ENCODE measurements around the gene GYPC. TPM values are rescaled to one million over a fixed set of nuclear protein-coding genes. Genes with fewer than 3 reads are reported as not detected.
A peak's percentile ranks its signal among the peaks of the same experiment; 100 is the strongest.
"Not testable (repeated sequence)": the region's sequence is repeated elsewhere in the genome, so short reads cannot be mapped to it uniquely, and the experiment has no call there.

GYPC gene
- total RNA-seq, 2 experiments from 2014 or later: 150 to 155 TPM

- Mint-ChIP-seq H3K4me1 (ENCODE audit: low read depth) (peaks cover 44% of the 10 kb centered on the region), H3K36me3 (ENCODE audit: low read depth) (peaks cover 74% of the 10 kb centered on the region), H3K9me3 (peaks cover 8% of the 10 kb centered on the region), H3K27ac (peak overlapping the region; percentile 42), H3K4me3 (no peak overlapping the region), H3K27me3 (ENCODE audit: low read depth) (no peaks in the 10 kb centered on the region)
- intact Hi-C loops (cut with micrococcal nuclease): no loop called here
- CTCF ChIA-PET: no interaction called here
- DNase-seq: no peak
These were observed 20.5 kb downstream of the GYPC start for GRCh38 chr2:126676221-126677175.

- intact Hi-C loops (cut with micrococcal nuclease): no loop called here
- Mint-ChIP-seq H3K27me3 (ENCODE audit: low read depth) (no peaks in the 10 kb centered on the region), H3K4me1 (ENCODE audit: low read depth) (peaks cover 38% of the 10 kb centered on the region), H3K9me3 (peaks cover 8% of the 10 kb centered on the region), H3K4me3 (no peak overlapping the region), H3K27ac (no peak overlapping the region), H3K36me3 (ENCODE audit: low read depth) (peaks cover 72% of the 10 kb centered on the region)
- CTCF ChIA-PET: no interaction called here
- no peak for DNase-seq
These were observed 21.2 kb downstream of the GYPC start for GRCh38 chr2:126677176-126677538.

DNA sequence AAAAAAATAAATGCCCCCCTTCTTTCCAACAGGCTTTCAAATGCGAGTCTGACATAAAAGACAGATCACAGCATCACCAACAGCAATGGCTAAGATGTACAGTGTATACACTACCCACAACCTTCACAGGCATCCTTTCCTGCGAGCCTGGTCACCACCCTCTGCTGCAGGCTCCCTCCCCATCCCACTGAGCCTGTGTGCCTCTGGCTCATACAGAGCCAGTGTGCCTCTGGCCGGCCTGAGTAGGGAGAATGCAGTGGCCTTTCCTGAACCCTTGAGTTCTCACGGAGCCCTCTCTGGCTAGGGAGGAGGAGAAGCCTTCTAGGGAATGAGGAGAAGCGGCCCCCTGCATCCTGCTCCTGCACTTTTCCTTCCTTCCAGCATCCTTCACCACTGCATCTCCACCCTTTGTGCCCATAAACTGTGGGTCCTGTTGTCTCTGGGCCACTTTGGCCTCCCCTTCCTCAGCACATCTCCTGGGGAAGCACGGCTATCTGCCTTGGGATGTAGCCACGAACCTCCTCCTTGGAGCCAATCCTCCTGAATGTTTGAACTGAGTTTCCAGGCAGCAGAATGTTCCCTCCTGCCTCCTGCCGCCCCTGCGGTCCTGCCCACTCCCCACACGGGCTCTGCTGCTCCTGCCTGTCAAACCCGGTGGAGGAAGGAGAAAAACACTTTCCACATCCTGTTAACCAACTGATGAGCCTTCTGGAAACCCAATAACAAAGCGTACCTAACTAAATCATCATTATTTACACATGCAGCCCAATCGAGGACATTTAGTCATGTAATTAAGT lies 22.5 kb downstream of the GYPC start:
- CTCF ChIA-PET: no interaction called here
- Mint-ChIP-seq H3K4me3 (no peak overlapping the region), H3K4me1 (ENCODE audit: low read depth) (peaks cover 38% of the 10 kb centered on the region), H3K9me3 (peaks cover 8% of the 10 kb centered on the region), H3K27me3 (ENCODE audit: low read depth) (no peaks in the 10 kb centered on the region), H3K36me3 (ENCODE audit: low read depth) (peaks cover 75% of the 10 kb centered on the region), H3K27ac (peak overlapping the region; percentile 44)
- intact Hi-C loops (cut with micrococcal nuclease): no loop called here
- DNase-seq: no peak

DNA sequence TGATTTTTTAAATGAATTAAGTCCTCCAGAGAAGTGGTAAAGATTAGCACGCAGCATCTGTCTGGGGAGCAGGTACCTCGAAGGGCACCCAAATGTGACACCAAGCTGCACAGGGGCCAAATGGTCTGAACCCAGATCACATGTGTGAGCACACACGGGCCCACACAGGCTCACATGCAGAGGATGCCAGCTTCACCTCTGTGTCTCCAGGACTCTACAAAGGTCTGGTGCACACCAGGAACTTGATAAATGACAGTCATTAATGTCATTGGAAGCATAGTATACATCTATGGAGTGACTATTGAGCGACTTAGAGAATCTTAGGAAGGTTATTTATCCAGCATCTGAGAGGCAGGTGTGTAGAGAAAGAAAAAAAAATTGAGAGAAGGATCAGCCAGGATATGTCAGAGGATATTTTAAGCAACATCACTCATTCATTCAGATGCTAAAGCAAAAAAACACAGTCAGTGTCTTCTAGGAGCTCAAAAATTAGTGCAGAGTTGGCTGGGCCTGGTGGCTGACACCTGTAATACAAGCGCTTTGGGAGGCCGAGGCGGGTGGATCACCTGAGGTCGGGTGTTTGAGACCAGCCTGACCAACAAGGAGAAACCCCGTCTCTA lies 23.2 kb downstream of the GYPC start:
- Mint-ChIP-seq H3K27me3 (ENCODE audit: low read depth) (no peaks in the 10 kb centered on the region), H3K4me3 (no peak overlapping the region), H3K36me3 (ENCODE audit: low read depth) (peaks cover 76% of the 10 kb centered on the region), H3K9me3 (peaks cover 7% of the 10 kb centered on the region), H3K27ac (no peak overlapping the region), H3K4me1 (ENCODE audit: low read depth) (peaks cover 42% of the 10 kb centered on the region)
- CTCF ChIA-PET: no interaction called here
- DNase-seq: no peak
- intact Hi-C loops (cut with micrococcal nuclease): no loop called here

DNA sequence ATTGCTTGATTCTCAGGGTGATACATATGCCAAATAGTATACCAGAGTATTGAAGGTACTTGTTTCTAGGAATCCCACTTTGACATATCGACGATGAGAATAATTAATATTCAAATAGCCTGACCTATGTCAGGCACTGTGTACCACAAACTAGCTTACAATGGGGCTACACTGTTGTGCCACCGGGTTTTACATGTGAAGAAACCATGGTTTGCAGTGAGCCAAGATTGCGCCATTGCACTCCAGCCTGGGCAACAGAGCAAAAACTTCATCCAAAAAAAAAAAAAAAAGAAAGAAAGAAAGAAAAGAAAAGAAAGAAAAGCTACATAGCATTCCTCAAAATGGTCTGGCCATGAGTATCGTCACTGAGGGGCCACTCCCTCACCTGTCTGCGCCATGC lies 25.5 kb downstream of the GYPC start:
- no peaks in the 10 kb centered on the region for H3K9me3 Mint-ChIP-seq
- CTCF ChIA-PET: interaction anchor here (0.7 to 1.5 kb wide), 3 partner anchors 41 to 476 kb away, joined by 3 to 5 read pairs (median 4); no protein-coding TSS in a partner anchor
- intact Hi-C loops (cut with micrococcal nuclease): no loop called here
- no peak overlapping the region for H3K27ac Mint-ChIP-seq
- no peaks in the 10 kb centered on the region for H3K27me3 Mint-ChIP-seq (ENCODE audit: low read depth)
- peaks cover 35% of the 10 kb centered on the region for H3K4me1 Mint-ChIP-seq (ENCODE audit: low read depth)
- H3K36me3 Mint-ChIP-seq (ENCODE audit: low read depth): peaks cover 65% of the 10 kb centered on the region
- DNase-seq: no peak
- no peak overlapping the region for H3K4me3 Mint-ChIP-seq

- H3K27ac Mint-ChIP-seq: no peak overlapping the region
- no peaks in the 10 kb centered on the region for H3K27me3 Mint-ChIP-seq (ENCODE audit: low read depth)
- H3K4me3 Mint-ChIP-seq: no peak overlapping the region
- peaks cover 22% of the 10 kb centered on the region for H3K4me1 Mint-ChIP-seq (ENCODE audit: low read depth)
- intact Hi-C loops (cut with micrococcal nuclease): no loop called here
- DNase-seq: no peak
- H3K36me3 Mint-ChIP-seq (ENCODE audit: low read depth): peaks cover 66% of the 10 kb centered on the region
- H3K9me3 Mint-ChIP-seq: peaks cover 6% of the 10 kb centered on the region
- CTCF ChIA-PET: no interaction called here
These were observed 29.7 kb downstream of the GYPC start for GRCh38 chr2:126685629-126686028.

DNA sequence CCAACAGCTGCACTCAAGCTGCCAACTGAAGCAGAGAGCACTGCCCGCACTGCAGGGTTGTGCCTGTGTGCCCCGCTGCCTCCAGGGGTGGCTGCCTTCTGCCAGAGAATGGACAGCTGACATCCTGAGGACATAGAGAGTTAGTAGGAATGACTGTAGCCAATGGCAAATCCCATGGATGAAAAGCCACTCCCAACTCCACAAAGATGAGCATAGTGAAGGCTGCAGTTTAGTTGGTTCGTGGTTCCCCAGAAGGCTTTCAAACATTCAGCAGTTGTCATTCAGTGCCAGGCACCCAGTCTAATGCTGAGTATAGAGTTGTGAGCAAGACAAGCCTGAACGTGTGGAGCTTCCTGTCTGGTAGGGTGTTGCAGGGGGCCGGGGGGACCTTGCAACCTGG lies 30.3 kb downstream of the GYPC start:
- CTCF ChIA-PET: no interaction called here
- no peak overlapping the region for H3K27ac Mint-ChIP-seq
- intact Hi-C loops (cut with micrococcal nuclease): no loop called here

DNA sequence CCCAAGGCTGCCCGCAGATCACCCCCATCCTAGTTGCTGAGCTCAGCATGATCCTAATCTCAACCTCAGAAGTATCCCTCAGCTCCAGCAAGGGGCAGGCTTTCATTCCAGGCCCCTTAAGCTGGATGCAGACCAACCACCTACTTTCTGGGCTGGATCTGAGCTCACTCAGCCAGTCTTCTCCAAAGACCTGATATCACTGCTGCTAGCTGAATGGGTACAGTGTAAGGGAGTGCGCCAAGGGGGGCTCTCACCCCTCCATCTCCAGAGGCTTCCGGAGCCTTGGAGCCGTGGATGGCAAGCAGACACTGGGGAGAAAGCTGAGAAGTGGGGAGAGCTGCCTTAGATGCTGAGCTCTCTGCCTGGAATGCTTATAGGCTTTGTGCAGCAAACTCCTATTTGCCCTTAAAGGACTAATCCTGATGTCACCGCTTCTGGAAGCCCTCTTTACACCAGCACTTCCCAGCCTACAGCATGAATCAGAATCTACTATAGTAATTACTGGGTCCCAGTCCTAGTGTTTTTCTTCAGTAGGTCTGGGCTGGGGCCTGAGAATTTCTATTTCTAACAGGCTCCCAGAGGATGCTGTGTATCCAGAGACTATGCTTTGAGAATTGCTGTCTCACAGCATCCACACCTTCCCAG lies 31.0 kb downstream of the GYPC start:
- H3K36me3 Mint-ChIP-seq (ENCODE audit: low read depth): peaks cover 70% of the 10 kb centered on the region
- H3K4me1 Mint-ChIP-seq (ENCODE audit: low read depth): peaks cover 21% of the 10 kb centered on the region
- no peak overlapping the region for H3K27ac Mint-ChIP-seq
- H3K9me3 Mint-ChIP-seq: peaks cover 12% of the 10 kb centered on the region
- intact Hi-C loops (cut with micrococcal nuclease): no loop called here
- DNase-seq: no peak
- CTCF ChIA-PET: interaction anchor here (1.2 kb wide), 1 partner anchor 159 kb away, joined by 4 read pairs; no protein-coding TSS in a partner anchor
- no peaks in the 10 kb centered on the region for H3K27me3 Mint-ChIP-seq (ENCODE audit: low read depth)
- no peak overlapping the region for H3K4me3 Mint-ChIP-seq

More for the DNA sequence above, 30.3 kb downstream of the GYPC start:
- Mint-ChIP-seq H3K4me3 (no peak overlapping the region), H3K9me3 (peaks cover 9% of the 10 kb centered on the region), H3K27me3 (ENCODE audit: low read depth) (no peaks in the 10 kb centered on the region), H3K36me3 (ENCODE audit: low read depth) (peaks cover 68% of the 10 kb centered on the region), H3K4me1 (ENCODE audit: low read depth) (peaks cover 21% of the 10 kb centered on the region)
- DNase-seq: no peak

GRCh38 chr2:126687503-126687902 lies 31.5 kb downstream of the GYPC start:
- Mint-ChIP-seq H3K36me3 (ENCODE audit: low read depth) (peaks cover 74% of the 10 kb centered on the region), H3K4me1 (ENCODE audit: low read depth) (peaks cover 21% of the 10 kb centered on the region), H3K9me3 (peaks cover 17% of the 10 kb centered on the region), H3K4me3 (no peak overlapping the region), H3K27me3 (ENCODE audit: low read depth) (no peaks in the 10 kb centered on the region), H3K27ac (no peak overlapping the region)
- no peak for DNase-seq
- intact Hi-C loops (cut with micrococcal nuclease): no loop called here
- CTCF ChIA-PET: interaction anchor here (1.2 kb wide), 1 partner anchor 159 kb away, joined by 4 read pairs; no protein-coding TSS in a partner anchor

- CTCF ChIA-PET; H3K27ac Mint-ChIP-seq; intact Hi-C loops (cut with micrococcal nuclease); DNase-seq; H3K27me3 Mint-ChIP-seq (ENCODE audit: low read depth); H3K4me3 Mint-ChIP-seq: not testable (repeated sequence)
- Mint-ChIP-seq H3K36me3 (ENCODE audit: low read depth) (peaks cover 76% of the 10 kb centered on the region), H3K4me1 (ENCODE audit: low read depth) (peaks cover 15% of the 10 kb centered on the region), H3K9me3 (peaks cover 20% of the 10 kb centered on the region)
These were observed 32.6 kb downstream of the GYPC start for GRCh38 chr2:126688594-126688993.

DNA sequence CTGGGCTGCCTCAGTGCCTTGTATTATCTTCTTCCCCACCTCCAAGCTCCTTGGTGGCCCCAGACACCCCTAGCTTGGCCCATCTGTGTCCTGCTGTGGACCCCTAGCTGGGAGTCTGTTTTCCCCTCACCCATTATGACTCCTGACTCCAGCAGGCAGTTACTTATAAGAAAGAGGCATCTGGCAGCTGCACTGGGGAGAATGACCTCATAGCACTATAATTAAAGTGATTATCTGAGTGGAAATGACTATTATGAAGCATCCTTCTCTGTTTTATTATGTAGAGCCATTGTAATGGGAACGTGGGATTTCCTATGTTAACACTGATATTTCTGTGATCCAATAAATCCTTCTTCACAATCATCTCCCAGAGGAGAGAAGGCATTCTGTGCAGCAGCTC lies 36.3 kb downstream of the GYPC start:
- not testable (repeated sequence) for H3K4me3 Mint-ChIP-seq; H3K4me1 Mint-ChIP-seq (ENCODE audit: low read depth); H3K27me3 Mint-ChIP-seq (ENCODE audit: low read depth); H3K27ac Mint-ChIP-seq; DNase-seq
- Mint-ChIP-seq H3K36me3 (ENCODE audit: low read depth) (peaks cover 87% of the 10 kb centered on the region), H3K9me3 (peaks cover 20% of the 10 kb centered on the region)
- intact Hi-C loops (cut with micrococcal nuclease): loop anchor here (10.0 kb wide), 1 partner anchor 1143 kb away; no protein-coding TSS in a partner anchor
- CTCF ChIA-PET: interaction anchor here (1.1 kb wide), 1 partner anchor 18 kb away, joined by 4 read pairs; no protein-coding TSS in a partner anchor

All from activated naive CD4-positive, alpha-beta T cell treated with anti-CD3 and anti-CD28 coated beads for 36 hours (primary cell).